HuH-7.5 (cell line): ENCODE measurements around the gene AGBL3.

Experiments
- DNase-seq: peaks from one replicate; pipeline ENCODE4 v3.0.0; 2011; ENCODE audit warnings: low spot score

The AGBL3 gene

DNA sequence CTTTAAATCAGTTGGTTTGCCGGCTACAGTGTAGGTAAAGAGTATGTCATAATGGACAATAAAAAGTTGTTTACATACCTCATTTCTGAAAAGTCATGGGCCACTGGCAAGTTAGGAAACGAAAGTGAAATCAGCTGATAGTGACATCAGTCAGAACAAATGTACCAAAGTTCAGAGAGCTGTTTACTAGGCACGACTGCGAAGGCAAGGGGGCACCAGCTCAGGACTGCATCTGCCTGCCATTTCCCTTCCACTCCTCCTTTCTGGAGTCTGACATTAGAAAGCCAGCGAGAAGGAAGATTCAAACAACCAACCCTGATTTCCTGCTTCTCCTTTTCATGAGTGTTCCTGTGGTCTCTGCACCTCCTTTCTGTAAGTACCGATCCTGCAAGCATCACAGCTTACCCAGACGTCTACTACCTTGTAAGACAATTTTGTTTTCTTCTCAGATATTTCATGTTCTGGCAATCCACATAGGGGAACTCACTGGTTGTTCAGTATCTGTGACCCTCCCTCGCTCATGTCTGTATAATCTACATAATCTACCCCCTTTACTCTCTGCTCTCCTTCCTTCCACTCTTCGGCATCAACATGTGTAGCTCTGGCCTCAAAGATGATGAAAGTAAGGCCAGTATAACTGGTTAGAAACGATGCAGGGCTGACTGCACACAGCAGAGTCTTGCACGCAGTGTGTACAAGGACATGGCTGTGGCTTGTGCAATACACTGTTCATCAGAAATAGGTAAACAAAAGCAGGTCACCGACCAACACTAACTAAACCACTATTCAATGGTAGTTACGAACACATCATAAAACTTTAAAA is 161.8 kb downstream of the AGBL3 start, which contains the start of gene TMEM140:
TMEM140 (plus strand) TSS at position 174 of the 823 bp plus-strand sequence. CDS start 16,370 bp downstream, outside the sequence.
- DNase-seq = no peak

DNA sequence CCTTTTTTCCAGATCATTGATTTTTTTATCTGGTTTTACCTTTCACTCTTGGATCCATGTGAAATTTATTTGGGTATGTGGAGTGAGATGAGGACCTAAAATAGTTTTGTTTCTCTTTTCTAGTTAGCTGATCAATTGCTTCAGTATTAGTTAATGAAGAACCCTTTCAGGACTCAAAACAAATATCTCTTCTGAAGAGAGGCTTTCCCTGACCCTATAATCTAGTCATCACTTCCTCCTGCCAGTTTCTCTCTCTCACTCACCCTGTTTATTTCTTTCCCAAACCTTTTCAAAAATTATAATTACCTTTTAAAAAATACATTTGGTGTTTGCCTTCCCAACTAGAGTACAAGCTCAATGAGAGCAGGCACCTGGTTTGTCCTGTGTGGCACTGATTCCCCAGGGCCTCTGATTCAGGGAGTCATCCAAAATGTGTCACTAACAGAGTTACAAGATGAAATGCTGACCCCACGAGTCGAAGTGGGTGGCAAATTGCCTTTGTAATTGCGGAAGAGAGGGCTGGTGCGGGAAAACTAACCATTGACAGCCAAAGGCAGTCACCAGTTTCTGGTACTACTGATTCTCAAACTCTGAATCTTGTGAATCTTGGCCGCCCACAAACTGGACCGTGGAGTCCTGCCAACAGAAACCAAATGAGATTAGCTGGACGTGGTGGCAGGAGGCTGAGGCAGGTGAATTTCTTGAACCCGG is 163.9 kb downstream of the AGBL3 start:
- DNase-seq = no peak

DNA sequence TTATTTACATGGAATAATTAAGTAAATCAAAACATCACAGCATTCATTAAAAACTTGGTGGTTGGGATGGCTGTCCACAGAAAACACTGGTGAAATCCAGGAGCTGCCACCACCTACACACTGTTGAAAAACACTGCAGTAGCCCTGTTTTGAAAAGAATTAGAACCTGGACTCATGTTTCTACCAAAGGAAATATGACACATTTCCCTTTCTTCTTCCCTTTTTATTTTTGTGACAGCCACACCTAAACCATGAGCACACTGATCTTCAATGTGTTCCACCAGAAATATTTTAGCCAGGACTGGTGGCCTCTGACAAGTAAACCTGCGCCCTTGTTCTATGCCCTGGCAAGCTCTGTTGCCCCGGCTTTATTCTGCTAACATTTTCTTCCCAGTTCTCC is 164.8 kb downstream of the AGBL3 start:
- no peak for DNase-seq

DNA sequence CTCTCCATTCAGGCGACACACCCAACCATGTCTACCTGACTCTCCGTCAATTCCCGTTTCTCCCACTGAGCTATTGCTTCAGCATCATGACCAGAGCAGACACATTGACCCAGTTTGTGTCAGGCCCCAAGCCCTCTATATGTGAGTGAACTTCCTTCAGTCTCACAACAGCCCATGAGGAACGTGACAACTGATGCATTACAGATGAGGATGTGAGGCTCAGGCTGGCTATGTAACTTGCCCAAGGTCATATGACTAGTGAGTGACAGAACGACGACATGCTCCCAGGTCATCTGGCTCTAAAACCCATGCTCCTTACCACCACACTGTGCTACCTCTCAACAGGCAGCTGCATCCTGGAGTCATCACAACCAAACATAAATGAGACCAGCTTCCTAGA is 165.2 kb downstream of the AGBL3 start:
- no peak for DNase-seq

DNA sequence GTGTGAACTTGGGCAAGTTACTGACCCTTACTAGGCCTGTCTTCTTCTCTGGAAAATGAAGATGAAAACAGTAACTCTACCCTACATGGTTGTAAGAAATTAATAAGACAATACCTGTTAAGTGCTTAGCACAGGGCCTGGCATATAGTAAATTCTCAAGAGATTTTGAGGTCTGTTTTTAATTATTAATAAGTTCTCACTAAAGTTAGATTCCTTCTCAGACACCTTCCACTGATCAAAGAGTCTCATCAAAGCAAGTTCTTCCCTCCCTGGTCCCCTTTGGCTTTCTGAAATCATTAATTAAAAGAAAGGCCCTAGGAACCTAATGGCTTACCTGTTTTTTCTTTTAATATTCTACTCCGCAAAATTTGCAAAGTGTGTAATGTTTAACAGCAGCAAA is 166.1 kb downstream of the AGBL3 start:
- no peak for DNase-seq

DNA sequence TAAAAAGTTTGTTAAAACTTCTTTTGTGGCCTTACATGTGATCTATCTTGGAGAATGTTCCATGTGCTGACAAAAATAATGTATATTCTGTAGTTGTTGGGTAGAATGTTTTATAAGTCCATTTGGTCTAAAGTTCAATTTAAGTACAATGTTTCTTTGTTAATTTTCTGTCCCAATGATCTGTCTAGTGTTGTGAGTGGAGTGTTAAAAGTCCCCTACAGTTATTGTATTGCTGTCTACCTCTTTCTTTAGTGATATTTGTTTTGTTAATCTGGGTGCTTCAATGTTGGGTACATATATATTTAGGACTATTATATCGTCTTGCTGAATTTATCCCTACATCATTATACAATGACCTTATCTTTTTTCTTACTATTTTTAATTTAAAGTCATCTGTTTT is 168.4 kb downstream of the AGBL3 start:
- DNase-seq = no peak

DNA sequence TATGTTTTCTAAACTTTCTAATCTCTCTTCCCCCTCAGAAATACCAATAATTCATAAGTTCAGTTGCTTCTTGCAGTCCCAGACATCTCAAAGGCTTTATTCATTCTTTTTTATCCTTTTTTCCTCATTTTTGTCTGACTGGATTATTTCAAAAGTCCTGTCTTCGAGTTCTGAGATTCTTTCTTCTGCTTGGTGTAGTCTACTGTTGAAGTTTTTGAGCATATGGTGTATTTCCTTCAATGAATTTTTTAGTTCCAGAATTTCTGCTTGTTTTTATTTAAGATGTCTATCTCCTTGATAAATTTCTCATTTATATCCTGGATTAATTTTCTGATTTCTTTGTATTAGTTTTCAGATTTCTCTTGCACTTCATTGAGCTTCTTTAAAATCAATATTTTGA is 170.0 kb downstream of the AGBL3 start:
- DNase-seq = no peak

DNA sequence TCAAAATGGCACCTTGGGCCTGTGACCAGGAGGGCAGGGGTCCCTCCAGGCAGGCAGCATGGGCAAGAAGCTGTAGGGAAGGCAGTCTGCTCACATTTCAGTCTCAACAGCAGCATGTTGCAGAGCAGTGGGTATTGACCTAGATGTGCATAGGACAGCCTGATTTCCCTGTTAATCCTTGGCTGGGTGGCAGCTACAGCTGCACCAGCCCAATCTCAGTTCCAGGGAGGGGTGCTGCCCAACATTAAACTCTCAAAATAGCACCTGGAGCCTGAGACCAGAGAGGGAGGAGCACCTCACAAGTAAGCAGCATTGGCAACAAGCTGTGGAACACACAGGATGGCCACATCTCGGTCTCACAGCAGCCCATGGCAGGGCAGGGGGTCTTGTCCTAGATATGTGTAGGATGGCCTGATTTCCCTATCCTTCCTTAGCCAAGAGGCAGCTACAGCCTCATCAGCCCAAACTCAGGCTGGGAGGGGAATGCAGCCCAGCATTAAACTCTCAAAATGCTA is 171.9 kb downstream of the AGBL3 start:
- no peak for DNase-seq

DNA sequence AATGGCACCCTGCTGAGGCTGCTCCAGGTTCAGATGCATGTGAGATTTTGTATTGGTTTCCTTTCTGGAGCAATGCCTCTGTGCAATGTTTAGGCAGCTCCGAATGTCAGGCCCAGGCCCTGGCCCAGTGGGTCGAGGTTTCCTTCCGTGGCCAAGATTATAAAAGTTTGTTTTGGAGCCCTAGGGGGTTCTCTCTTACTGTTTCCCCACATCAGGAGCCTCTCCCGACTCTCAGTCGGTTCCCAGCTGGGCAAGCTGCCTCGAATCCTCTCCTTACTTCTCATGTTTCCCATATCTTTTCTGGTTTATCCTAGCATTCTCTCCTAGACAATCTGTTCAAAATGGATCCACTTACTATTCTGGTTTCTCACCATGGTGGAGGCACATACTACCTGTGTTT is 172.6 kb downstream of the AGBL3 start:
- DNase-seq = no peak

DNA sequence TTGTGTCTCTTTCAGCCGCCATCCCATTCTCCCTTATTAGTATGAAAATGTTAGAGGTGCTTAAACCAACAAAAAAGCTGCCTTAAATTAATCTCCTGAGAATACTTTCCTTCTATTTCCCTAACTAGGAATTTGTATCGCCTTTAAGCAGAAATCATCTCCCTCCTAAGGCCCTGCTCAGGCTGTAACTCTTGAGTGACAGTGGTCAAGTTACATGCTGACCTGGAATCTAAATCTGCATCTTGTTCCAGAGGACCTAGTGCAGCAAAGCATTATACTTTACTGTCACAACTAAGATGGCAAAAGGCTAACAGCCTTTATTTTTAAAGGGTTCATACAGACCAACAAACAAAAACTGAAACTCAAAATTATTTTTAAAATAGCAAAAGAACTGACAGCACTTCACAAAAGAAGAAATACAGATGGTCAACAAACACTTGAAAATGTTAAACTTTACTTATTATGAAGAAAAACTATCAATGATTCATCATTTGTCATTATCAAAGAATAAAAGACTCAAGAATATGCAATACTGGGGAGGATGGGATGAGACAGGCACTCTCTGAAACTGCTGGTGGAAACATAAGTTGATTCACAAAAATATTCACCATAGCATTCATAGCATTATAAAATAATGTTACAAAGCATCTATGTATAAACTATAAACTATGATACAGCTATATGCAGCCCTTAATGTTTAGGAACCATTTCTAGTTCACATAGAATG is 173.2 kb downstream of the AGBL3 start:
- no peak for DNase-seq

DNA sequence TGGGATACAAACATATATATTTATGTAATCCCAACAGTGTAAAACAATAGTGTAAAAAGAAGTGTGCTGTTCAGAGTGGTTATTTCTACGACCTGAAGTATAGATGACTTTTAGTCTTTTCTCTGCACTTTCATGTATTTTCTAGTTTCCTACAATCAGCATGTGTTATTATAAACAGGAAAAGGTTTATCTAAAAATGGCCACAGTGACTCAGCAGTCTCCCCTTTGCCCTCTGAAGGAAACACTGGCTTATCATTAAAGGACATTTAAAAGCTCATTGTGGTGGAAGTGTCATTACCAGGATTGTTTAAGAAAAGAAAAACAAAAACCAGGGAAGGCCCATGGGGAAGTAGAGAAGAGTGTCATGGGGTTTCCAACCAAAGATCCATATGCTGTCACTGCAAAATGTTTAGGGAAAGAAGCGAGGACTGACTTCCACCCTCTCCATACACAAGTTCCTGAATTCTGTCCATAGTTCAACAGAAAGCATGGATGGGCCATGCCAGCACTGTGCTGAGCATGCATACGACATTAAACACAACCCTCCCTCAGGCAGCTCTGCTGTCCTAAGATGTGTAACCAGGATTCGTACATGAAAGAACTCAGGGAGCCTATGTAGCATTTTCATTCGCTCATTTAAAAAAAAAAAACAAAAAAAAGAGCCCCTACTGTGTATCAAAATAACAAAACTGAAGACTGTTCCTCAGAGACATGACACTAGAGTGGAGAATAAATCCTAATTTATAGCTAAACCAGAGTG is 174.0 kb downstream of the AGBL3 start:
- no peak for DNase-seq

DNA sequence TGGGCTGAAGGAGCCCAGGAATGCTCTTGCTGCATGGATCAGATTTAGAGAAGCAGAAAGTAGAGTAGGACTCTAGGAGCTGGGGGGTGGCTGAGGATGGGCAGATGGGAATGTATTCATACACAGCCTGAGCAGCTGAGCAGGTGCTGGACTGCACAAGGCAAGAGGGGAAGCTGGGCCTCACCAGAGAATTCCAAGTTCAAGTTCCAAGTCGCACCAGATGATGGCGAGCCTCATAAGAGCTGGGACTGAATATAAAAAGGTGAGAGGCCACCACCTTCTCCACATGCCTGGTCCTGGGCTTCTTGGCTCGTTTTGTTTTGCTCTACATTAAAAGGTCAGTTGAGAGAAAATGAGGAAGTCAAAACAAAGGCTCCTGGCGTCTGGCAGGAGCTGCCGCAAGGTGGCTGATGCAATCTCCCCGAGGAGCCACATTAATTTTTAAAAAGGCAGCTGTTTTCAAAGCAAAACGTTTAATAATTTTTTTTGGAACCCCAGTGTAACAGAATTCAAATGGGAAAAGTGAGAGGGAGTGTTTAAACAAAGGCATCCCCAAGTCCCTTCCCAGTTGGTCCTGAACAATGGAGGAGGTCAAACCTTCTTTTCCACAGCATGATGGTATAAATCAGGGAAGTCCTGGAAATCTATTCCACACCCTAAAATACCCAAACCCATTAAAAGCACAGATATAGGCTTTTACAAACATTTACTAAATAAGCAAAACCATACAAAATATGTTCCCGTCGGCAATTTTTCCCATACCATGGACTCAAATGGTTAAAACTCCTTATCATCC is 174.7 kb downstream of the AGBL3 start:
- no peak for DNase-seq

DNA sequence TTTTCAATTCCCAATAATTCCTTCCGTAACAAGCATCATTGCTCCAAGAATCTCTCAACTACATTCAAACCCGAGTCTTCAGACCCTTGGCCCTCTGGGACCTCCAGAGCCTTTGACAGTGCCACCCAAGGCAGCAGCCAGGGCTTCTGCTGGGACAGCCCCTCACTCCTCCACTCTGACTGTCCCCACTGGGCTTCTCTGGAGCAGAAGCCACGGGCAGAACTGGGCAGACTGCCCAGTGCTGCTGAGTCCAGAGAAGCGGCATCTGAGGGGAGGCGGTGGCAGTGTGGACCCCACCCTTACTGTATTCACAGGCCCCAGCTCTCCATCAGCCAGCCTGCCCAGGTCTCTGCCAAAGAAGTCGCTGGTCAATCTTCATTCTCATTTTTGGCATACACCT is 175.4 kb downstream of the AGBL3 start:
- DNase-seq = no peak

DNA sequence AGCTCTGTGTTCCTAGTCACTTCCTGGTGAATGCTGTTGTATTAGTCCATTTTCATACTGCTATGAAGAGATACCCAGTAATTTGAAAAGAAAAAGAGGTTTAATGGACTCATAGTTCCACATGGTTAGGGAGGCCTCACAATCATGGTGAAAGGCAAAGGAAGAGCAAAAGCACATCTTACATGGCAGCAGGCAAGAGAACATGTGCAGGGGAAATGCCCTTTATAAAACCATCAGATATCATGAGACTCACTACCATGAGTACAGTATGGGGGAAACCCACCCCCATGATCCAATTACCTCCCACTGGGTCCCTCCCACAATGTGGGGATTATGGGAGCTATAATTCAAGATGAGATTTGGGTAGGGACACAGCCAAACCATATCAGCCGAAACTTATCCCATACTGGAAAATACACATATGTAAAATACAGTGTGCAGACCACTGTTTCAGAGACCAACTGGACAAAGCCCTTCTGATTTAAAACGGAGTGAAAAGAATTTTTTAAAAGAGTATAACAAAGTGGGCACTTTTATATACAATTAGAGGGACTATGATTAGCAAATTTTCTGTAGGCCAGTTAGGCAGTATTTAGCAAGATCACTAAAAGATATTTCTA is 176.2 kb downstream of the AGBL3 start:
- DNase-seq = no peak

DNA sequence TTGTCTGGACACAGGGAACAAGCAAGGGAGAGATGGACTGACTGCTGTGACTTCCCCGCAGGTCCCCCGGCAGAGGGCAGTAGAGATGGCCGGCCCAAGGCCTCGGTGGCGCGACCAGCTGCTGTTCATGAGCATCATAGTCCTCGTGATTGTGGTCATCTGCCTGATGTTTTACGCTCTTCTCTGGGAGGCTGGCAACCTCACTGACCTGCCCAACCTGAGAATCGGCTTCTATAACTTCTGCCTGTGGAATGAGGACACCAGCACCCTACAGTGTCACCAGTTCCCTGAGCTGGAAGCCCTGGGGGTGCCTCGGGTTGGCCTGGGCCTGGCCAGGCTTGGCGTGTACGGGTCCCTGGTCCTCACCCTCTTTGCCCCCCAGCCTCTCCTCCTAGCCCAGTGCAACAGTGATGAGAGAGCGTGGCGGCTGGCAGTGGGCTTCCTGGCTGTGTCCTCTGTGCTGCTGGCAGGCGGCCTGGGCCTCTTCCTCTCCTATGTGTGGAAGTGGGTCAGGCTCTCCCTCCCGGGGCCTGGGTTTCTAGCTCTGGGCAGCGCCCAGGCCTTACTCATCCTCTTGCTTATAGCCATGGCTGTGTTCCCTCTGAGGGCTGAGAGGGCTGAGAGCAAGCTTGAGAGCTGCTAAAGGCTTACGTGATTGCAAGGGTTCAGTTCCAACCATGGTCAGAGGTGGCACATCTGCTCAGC is 178.2 kb downstream of the AGBL3 start:
- no peak for DNase-seq

DNA sequence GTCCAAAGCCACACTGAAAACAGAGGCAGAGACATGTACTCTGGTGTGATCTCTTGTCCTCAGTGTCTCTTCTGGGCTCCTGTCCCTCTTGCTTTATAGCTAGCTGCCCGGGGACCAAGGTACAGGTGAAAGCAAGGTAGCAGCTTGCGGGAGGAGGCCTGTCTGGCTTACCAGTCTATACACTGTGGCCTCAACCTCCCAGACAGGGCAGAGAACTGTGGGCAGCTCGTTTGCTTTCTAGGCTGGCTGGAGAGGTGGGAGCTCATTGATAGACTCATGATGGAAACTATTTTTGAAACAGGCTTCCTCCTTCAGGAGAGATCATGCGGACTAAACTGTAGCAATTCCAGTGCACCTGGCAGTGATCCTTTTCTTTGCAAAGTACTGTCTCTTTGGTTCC is 179.6 kb downstream of the AGBL3 start:
- DNase-seq = no peak

DNA sequence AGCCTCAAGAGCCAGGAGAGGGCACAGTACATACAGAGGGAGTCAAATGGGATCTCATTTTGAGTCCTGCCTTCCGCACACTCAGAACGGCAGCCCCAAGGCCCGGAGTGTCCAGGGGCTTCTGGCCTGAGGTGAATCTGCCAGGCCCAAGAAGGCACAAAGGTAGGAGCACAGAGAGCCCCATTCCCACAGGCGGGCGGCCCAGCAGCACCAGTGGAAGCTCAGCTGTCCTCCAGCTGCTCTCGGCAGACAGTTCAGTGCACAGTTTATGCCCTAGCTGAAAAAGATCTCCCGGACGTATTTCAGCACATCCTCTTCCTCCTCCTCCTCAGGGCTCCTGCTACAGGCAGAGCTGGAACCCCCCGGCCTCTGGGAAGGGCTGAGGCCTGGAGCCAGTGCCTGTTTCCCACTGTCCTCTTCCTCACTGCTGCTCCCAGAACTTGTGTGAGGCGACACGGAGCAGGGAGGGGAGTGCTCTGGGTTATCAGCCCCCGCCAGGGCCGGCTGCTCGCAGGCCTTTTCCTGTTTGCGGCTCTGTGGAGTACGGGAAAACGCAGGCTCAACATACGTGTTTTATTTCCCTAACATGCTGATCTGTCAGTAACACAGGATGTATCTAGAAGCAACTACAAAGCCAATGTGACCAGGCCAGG is 180.2 kb downstream of the AGBL3 start:
- no peak for DNase-seq

DNA sequence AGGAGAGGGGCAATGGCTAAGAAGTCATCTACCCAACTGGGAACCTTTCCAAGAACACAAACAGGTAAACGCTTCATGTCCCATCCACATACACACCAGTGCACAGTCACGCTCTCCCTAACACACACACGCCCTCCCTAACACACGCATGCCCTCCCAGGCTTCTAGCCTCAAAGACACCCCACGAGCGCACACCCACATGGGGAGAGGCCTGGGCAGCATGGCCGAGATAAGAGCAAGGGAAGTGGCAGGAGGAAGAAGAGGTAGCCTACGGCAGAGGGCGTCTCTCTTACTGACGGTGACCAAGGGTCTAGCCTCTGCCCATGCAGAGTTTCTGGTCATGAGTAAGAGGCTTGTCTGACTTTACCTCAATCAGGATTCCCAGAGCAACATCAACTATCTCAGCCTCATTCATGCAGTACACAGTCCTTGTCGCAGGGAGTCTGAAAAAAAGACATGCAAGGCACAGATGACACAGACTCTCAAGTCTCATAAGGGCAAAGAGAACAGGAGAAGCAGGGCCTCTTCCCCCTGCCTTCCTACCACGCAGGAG is 181.1 kb downstream of the AGBL3 start:
- no peak for DNase-seq

DNA sequence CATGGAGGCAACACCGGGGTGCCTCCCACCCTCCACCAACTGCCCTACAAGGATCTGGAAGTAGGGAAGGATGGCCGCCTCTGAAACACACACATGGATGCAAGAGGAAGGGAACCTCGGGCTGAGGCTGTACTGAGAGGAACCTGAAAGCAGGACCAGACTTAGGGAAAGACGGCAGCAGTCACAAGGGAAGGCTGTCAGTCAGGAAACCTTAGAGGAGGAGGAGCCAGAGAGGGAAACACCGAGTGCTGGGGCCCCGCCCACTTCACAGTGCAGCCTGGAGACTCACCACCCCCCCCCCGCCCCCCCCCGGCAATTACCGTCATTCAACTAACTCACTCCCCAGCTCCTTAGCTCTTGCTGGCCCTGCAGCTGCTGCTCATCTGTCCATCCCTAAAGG is 181.7 kb downstream of the AGBL3 start:
- DNase-seq = no peak
